ENCODE measurements around the gene BCAT1.
"Not testable (repeated sequence)": the region's sequence is repeated elsewhere in the genome, so short reads cannot be mapped to it uniquely, and the experiment has no call there.

The BCAT1 gene

DNA sequence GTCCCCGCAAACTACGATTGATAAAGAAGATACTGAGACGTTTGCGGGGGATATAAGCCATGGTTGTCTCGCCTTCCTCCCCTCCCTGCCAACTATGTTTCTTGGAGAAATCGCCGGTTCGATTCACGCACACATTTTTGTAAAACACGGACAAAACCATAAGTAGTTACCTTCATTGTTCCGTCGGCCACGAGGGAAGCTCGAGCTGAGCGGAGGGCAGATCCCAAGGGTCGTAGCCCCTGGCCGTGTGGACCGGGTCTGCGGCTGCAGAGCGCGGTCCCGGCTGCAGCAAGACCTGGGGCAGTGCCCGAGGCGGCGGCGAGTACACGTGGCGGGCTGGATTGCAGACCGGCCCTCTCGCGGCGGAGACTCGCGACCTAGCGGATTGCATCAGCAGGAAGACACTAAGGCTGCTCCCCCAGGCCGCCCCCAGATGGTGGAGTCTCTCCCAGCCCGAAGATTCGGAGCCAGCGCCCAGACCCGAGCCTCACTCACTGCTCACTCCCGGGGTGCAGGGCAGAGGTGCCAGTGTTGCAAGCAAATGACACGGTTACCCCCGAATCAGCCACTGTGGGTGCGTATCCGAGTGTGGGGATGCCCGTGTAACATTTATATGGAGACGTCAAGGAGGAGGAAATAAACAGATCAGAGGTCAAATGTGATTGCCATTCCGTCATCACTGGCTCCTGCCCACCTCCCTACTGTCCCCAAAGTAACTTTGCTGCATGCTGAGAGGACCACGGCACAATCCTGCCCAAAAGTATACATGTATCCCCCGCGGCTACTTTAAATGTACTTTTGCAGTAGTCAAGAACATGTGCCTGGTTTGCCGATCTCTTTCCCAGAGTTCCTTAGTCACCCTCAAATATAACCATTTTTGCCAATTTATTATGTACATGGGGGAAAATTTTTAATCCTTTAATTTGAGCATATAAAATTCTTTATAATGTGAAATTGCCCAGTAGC, at the start of gene BCAT1:
TSS of gene BCAT1 (minus strand) at position 345 of the 966 bp plus-strand sequence. CDS start at position 176, 169 bp downstream.
- no peak for FAIRE-seq

DNA sequence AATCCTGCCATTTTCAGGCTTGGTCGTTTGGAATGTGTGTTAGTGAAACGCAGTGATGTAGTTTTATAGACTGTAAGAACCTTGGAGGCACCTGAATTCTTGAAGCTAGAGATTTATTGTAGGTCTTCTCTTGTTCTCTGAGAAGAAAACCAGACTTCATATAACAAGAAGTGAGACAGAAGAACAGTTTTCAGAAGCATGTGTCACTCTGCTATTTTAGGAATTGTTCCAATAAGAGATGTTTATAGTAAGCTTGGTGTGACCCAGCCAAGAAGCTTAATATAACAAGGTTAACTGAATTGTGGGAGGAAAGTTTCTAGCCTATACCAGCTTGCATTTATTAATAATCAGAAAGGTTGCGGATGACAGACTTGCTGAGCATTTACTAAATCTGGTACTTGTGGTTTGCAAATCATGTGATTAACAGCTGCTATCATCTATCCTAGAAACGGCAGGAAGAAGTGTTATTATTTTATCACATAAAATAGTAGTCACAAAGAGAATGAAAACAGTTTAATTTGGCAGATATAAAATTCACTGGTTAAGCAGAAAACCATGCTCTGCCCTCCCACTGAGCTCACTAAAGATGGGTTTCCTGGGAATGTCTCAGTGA, 49.2 kb upstream of the BCAT1 start:
- no peak for FAIRE-seq

DNA sequence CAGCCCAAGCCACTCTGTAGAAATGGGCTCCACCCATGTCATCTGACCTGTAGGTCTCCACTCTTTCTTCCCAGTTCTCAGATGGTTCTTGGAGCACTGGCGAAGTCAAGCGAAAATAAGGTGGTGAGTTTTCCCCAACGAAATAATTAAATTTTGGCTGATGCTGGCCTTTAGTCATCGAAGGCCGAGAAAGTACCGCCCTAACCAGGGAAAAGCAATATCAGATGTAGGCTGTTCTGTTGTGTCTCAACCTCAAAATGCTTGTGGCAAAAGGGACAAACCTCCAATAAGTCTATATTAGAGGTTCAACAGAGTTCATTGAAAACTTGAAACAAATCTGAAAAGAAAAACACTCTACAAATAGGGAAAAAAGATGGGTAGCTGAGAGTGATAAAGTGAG, 48.6 kb upstream of the BCAT1 start:
- no peak for FAIRE-seq

DNA sequence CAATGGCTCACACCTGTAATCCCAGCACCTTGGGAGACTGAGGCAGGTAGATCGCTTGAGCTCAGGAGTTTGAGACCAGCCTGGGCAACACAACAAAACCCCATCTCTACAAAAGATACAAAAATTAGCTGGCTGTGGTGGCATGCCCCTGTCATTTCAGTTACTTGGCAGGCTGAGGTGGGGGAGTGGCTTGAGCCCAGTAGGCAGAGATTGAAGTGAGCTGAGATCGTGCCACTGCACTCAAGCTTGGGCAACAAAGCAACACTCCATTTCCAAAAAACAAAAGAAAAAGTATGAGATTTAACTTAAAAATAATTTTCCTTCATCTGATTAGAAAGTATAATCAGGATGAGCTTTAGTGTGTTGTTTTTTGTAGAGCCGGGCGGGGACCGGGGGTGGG, 47.9 kb upstream of the BCAT1 start:
- FAIRE-seq = no peak

- no peak for FAIRE-seq
Measured at GRCh38 chr12:24996102-24996797, 47.3 kb upstream of the BCAT1 start.

- FAIRE-seq = no peak
Measured at GRCh38 chr12:24993793-24994192, 44.9 kb upstream of the BCAT1 start.

- FAIRE-seq = peak; percentile 95
Measured at GRCh38 chr12:24991209-24992049, 42.5 kb upstream of the BCAT1 start.

DNA sequence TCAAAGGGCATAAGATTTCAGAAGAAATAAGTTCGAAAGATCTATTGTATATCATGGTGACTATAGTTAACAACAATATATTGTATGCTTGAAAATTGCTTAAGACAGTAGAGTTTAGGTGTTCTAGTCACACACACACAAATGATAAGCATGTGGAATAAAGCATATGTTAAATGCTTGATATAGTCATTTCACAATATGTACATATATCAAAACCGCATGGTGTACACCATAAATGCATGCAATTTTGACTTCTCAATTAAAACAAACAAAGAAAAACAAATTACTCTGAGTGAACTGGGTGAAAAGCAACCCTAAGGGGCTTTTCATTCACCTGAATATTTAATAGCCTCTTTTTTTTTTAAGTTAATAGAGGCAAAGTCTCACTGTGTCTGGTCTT, 40.3 kb upstream of the BCAT1 start:
- FAIRE-seq = no peak

- no peak for FAIRE-seq
Measured at GRCh38 chr12:24982250-24982649, 33.3 kb upstream of the BCAT1 start.

DNA sequence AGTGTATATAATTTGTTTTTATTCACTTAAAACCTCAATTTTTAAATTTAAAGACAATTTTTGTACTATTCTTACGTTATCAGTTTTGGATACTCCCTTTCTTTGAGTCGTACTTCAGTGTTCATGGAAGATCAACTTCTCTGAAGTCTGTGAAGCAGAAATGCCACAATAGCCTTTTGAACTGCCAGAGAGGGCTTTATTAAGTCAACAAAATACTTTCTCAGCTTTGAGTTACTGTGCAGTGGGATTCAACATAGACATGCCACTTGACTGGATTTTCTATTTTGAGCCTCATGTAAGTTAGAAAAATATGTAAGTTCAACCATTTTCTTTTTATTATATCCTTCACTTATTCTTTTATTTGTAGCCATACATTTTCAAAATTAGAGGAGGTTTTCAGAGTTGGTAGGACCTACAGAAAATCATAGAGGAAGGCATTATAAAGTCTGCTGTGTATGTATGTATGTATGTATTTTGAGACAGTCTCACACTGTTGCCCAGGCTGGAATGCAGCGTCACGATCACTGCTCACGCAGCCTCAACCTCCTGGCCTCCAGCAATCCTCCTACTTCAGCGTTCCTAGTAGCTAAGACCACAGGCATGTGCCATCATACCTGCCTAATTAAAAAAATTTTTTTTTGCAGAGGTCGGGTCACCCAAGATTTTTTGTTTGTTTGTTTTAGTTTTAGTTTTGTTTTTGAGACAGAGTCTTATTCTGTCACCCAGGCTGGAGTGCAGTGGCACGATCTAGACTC, 31.3 kb upstream of the BCAT1 start:
- FAIRE-seq = no peak

DNA sequence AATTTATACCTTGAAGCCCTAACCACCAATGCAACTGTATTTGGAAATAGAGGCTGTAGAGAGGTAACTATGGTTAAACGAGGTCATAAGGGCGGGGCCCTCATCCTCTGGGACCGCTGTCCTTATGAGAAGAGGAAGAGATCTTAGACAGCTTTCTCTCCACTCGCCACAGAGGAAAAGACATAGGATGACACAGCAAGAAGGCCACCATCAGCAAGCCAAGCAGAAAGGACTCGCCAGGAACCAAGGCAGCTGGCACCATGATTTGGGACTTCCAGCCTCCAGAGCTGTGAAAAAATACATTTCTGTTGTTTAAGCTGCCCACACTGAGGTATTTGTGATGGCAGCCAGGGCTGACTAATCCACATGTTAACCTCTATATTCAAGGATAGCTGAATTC, 30.4 kb upstream of the BCAT1 start:
- FAIRE-seq = no peak

DNA sequence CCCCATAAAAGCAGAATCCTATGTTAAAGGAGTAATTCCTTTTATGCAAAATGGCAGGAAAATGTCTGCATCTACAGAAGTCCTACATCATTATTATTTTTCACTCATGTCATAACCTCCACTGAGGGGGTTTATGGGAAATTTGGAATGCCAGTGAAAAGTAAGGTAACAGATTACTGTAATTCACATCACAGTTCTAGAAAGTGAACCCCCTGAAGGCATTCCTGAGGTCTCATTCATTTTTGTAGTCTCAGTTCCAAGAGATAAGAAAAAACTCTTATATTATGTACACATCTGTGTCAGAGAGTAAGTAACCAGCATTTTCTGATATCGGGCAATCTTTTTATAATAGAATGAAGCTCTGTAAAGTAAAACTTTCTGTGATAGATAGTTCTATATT, 28.8 kb upstream of the BCAT1 start:
- FAIRE-seq = no peak

DNA sequence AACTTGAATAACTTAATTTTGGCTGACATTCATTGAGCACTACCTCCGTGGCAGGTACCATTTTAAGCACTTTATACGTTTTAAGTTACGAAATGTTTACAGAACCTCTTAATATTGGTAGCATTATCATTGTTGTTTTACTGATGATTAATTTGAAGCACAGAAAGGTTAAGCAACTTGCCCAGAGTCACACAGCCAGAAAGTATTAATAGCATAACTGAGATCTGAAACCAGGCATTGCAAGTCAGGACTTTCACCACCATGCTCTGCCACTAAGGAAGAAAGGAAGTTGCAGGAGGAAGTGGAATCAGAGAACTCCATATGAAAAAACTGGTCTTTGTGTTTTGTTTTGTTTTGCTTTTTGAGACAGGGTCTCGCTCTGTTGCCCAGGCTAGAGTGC, 28.2 kb upstream of the BCAT1 start:
- no peak for FAIRE-seq

- FAIRE-seq = no peak
Measured at GRCh38 chr12:24975425-24975824, 26.5 kb upstream of the BCAT1 start.

DNA sequence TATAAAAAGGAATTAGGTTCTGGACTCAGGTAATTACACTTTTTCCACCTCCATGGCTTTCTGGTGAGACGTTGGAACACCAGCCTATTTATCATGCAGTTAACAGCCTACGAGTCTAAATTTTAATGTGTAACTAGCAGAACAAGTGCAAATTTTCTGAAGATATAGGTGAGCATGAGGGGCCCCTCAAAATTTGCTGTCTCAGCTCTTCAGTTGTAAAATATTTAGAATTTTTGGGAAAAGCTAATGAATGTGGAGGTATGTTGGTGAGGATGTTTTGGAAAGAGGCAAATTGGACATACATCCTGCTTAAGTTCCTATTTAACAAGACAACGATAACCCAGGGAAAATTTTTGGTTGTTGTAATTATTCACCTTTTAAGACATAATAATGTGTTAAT, 25.3 kb upstream of the BCAT1 start:
- no peak for FAIRE-seq

DNA sequence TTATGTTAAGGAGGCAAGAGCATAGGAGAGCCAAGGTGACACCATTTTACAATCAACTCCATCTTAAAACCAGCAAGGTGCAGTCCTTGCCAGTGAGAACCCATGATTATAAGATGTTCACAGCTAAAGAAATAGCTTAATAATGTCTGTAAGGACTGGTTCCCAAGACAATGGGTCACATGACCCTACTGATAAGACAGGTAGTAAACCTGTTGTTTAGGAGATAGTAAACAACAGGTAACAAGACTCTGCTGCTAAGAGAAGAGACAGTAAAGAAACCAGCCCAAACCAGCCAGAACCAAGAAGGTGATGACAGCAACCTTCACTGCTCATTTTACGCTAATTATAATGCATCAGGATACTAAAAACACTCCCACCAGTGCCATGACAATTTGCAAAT, 23.2 kb upstream of the BCAT1 start:
- FAIRE-seq = no peak

GRCh38 chr12:24970177-24970576, 21.3 kb upstream of the BCAT1 start:
- no peak for FAIRE-seq

DNA sequence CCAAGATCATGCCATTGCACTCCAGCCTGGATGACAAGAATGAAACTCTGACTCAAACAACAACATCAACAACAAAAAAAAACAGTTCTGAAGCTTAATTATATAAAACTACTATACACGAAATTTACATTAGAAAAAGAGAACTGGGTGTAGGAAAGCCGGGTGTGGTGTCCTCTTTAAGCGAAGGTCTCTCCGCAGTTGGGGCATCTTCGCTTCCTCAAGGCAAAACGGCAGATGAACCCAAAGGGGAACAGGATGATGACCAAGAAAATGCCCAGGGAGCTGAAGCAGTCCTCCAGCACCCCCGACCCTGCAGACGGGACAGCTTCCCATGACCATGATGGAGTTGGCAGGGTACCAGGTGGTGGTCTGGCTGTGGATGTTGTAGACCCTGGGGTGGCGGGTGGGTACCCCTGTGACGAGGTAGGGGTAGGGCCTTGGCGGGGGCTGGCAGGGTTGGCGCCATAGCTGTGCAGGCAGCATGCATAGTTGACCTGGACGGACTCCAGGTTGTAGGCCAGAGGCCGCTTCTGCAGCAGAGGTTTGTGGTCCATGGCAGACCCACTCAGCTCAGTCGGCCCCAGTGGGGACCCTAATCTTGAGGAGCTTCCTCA, 18.2 kb upstream of the BCAT1 start:
- FAIRE-seq = no peak

GRCh38 chr12:24964342-24964741, 15.4 kb upstream of the BCAT1 start:
- no peak for FAIRE-seq

- no peak for FAIRE-seq
Measured at GRCh38 chr12:24960222-24960855, 11.4 kb upstream of the BCAT1 start.

- FAIRE-seq = not testable (repeated sequence)
Measured at GRCh38 chr12:24956351-24956750, 7.5 kb upstream of the BCAT1 start.

Data from colon (tissue), 2 donors.